Activated CD4-positive, alpha-beta memory T cell treated with anti-CD3 and anti-CD28 coated beads for 36 hours (primary cell): ENCODE results near the gene ARHGEF33. TPM values are rescaled to one million over a fixed set of nuclear protein-coding genes. Genes with fewer than 3 reads are reported as not detected.

Experiments
- CTCF ChIA-PET: fragments of 350-600 bp; sonication (Branson Sonifier 250); formaldehyde crosslinking; loops from one replicate; lab custom pipeline; 2021; ENCODE audit warnings: antibody characterized with exemption, inconsistent platforms; lab: Charles Lee
- POLR2A ChIA-PET: fragments of 350-600 bp; sonication (Branson Sonifier 250); formaldehyde crosslinking; loops from one replicate; lab custom pipeline; 2021; ENCODE audit warnings: antibody characterized with exemption; lab: Charles Lee
- DNase-seq: peaks from one replicate; pipeline ENCODE4 v3.0.0-alpha.2; 2020
- H3K27ac Mint-ChIP-seq: one replicate; pipeline ENCODE4 v1.8.0; 2021; ENCODE audit warnings: mixed read lengths
- H3K27me3 Mint-ChIP-seq: one replicate; pipeline ENCODE4 v1.8.0; 2021; ENCODE audit warnings: mixed read lengths
- H3K36me3 Mint-ChIP-seq: one replicate; pipeline ENCODE4 v1.8.0; 2021; ENCODE audit warnings: mixed read lengths
- H3K4me1 Mint-ChIP-seq: one replicate; pipeline ENCODE4 v1.8.0; 2021; ENCODE audit warnings: low read depth, mixed read lengths
- H3K4me3 Mint-ChIP-seq: one replicate; pipeline ENCODE4 v1.8.0; 2021; ENCODE audit warnings: mild to moderate bottlenecking, mixed read lengths
- H3K9me3 Mint-ChIP-seq: one replicate; pipeline ENCODE4 v1.8.0; 2021; ENCODE audit warnings: mixed read lengths
- intact Hi-C: fragments of 100-400 bp; cut with micrococcal nuclease; formaldehyde crosslinking; loops from one replicate; pipeline ENCODE4 v1.15.1; 2023
- total RNA-seq, 2 experiments: library from RNA; stranded (reverse); gene quantifications; one replicate each; pipeline ENCODE4 v1.2.3, GENCODE V29; 2021

ARHGEF33 gene
- total RNA-seq, 2 experiments from 2014 or later: 0.34 to 0.38 TPM

DNA sequence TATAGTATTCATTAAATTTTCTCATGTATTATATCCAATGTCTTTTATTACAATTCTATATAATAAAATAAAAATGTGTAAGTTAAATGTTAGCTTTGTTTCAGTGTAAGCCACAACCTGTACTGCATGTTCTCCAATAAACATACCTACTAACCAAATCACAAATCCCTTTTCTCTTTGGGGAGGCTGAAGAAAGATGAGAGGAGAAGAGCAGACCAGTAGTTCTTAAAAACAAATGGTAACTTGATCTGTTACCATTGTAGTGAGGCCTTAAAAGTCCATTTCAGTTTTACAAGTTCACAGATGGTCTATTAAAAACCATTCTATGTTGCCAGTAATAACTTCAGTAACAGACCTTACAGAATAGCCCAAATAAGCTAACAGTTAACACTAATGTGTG, 130.7 kb downstream of the ARHGEF33 start:
- Mint-ChIP-seq H3K36me3 (peaks cover 7% of the 10 kb centered on the region), H3K4me3 (no peak overlapping the region), H3K27ac (no peak overlapping the region), H3K9me3 (no peaks in the 10 kb centered on the region), H3K4me1 (peaks cover 3% of the 10 kb centered on the region), H3K27me3 (no peaks in the 10 kb centered on the region)
- ChIA-PET POLR2A (no interaction called here), CTCF (interaction anchor here (0.6 to 0.7 kb wide), 2 partner anchors 88 to 209 kb away, joined by 3 to 4 read pairs; no protein-coding TSS in a partner anchor)
- intact Hi-C loops: no loop called here
- DNase-seq: no peak

DNA sequence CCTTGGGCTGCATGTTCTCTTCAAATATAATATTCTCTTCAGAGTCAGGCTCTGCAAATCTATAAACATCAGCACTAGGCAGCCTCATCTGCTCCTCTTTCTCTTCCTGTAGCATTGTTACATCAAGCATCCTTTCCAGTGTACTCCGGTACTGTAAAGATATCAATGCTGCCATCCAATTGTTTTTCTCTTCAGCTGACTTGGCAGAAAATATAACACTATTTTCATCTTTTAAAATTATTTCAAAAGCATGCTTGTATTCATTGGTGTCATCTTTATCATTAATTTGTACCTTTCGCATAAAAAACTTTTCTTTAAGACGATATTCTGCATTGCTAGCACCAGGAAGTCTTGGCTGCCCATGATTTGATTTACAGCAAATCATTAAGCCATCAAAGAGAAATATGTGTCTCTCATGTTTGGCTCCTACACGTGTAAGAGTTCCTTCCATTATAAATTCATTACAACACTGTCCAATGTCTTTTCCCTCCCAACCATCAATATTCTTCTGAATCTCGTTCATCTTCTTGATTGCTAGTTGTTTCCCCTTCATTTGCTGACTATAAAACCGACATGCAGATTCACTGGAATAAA, 133.1 kb downstream of the ARHGEF33 start:
- ChIA-PET CTCF (interaction anchor here (0.6 kb wide), 1 partner anchor 170 kb away, joined by 3 read pairs; no protein-coding TSS in a partner anchor), POLR2A (no interaction called here)
- no peaks in the 10 kb centered on the region for H3K9me3 Mint-ChIP-seq
- H3K4me1 Mint-ChIP-seq: peaks cover 3% of the 10 kb centered on the region
- no peak for DNase-seq
- intact Hi-C loops: no loop called here
- no peak overlapping the region for H3K4me3 Mint-ChIP-seq
- no peaks in the 10 kb centered on the region for H3K27me3 Mint-ChIP-seq
- H3K27ac Mint-ChIP-seq: no peak overlapping the region
- peaks cover 7% of the 10 kb centered on the region for H3K36me3 Mint-ChIP-seq

DNA sequence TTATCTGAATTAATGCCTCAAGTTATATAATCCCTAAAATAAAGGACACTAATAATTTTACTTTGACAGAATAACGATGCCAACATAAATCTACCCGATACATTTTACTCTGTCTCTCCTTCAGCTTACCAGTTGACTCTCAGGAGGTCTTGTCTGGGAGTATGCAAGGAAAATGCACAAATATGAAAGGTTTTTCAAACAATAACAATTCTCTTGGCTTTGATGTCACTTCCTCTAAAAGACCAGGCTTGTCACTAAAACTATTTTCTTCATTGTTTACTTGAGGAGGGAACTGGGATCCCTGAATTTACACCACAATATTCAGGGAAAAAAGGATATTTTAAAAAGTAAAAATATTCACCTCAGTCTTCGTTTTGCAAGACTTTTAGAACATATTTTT, 134.0 kb downstream of the ARHGEF33 start:
- Mint-ChIP-seq H3K27me3 (no peaks in the 10 kb centered on the region), H3K4me1 (peaks cover 3% of the 10 kb centered on the region), H3K9me3 (no peaks in the 10 kb centered on the region), H3K27ac (no peak overlapping the region), H3K36me3 (peaks cover 8% of the 10 kb centered on the region), H3K4me3 (no peak overlapping the region)
- POLR2A ChIA-PET: no interaction called here
- no peak for DNase-seq
- intact Hi-C loops: no loop called here
- CTCF ChIA-PET: no interaction called here

DNA sequence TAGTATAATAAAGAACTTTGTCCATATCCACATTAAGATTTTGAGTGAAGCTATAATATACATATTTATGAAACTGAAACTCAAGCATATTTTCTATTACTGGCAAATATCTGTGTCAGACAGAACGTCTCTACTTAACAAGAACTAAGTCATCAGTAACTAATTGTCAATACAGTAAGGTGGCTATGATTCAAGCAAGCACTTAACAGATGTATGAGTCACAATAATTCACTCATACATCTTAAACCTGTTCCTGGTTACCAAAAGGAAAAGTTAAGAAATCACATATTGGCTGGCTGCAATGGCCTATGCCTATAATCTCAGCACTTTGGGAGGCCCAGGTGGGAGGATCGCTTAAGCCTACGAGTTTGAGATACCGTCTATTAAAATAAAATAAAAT, 135.2 kb downstream of the ARHGEF33 start:
- CTCF ChIA-PET: no interaction called here
- Mint-ChIP-seq H3K9me3 (no peaks in the 10 kb centered on the region), H3K27ac (no peak overlapping the region), H3K36me3 (peaks cover 6% of the 10 kb centered on the region), H3K4me3 (no peak overlapping the region), H3K27me3 (no peaks in the 10 kb centered on the region), H3K4me1 (peaks cover 3% of the 10 kb centered on the region)
- intact Hi-C loops: no loop called here
- POLR2A ChIA-PET: interaction anchor here (0.6 kb wide), 1 partner anchor 8 kb away, joined by 3 read pairs; no protein-coding TSS in a partner anchor
- no peak for DNase-seq

Other genes with a start within 250 kb of the ARHGEF33 start
- gene GALM, start 223.8 kb upstream of the ARHGEF33 start, total RNA-seq: 10 to 100 TPM; 90.2 to 95.3 TPM
- 100 to 1,000 TPM; 276 to 279 TPM for gene SRSF7, start 138.5 kb upstream of the ARHGEF33 start, total RNA-seq
- gene GEMIN6, start 111.7 kb upstream of the ARHGEF33 start, total RNA-seq: 10 to 100 TPM; 24.9 to 26.0 TPM
- gene DHX57, start 13.9 kb upstream of the ARHGEF33 start, total RNA-seq: 10 to 100 TPM; 14.4 to 14.6 TPM
- gene MORN2, start 13.9 kb upstream of the ARHGEF33 start, total RNA-seq: 1 to 10 TPM; 4.1 to 6.7 TPM
- gene SOS1, start 231.2 kb downstream of the ARHGEF33 start, total RNA-seq: 10 to 100 TPM; 34.4 to 41.2 TPM